HG02678 (cell line): ENCODE data around the gene FER.
"Not testable (repeated sequence)": the region's sequence is repeated elsewhere in the genome, so short reads cannot be mapped to it uniquely, and the experiment has no call there.

Source experiments
- ATAC-seq: cut with Tn5 transposase; IDR thresholded peaks from one replicate; pipeline ENCODE4 v1.9.1; 2021; ENCODE audit warnings: mild to moderate bottlenecking, moderate library complexity; ENCODE audit not compliant: unreplicated experiment

Gene FER

GRCh38 chr5:108947164-108947563 is 199.5 kb downstream of the FER start:
- no peak for ATAC-seq

GRCh38 chr5:108950276-108950675 is 202.6 kb downstream of the FER start:
- ATAC-seq: no peak

- ATAC-seq: no peak
Measured at GRCh38 chr5:108953940-108954339, 206.2 kb downstream of the FER start.

GRCh38 chr5:108957333-108957732 is 209.6 kb downstream of the FER start:
- ATAC-seq: no peak

GRCh38 chr5:108966910-108967309 is 219.2 kb downstream of the FER start:
- ATAC-seq: no peak

GRCh38 chr5:108974594-108974993 is 226.9 kb downstream of the FER start:
- ATAC-seq: no peak

- ATAC-seq: no peak
Measured at GRCh38 chr5:108975697-108976096, 228.0 kb downstream of the FER start.

GRCh38 chr5:108983461-108984092 is 235.9 kb downstream of the FER start:
- ATAC-seq: no peak

GRCh38 chr5:108989761-108990392 is 242.2 kb downstream of the FER start:
- ATAC-seq: no peak

GRCh38 chr5:108992396-108993085 is 244.8 kb downstream of the FER start:
- not testable (repeated sequence) for ATAC-seq

- ATAC-seq: not testable (repeated sequence)
Measured at GRCh38 chr5:108993440-108993839, 245.7 kb downstream of the FER start.

GRCh38 chr5:108997720-108998119 is 250.0 kb downstream of the FER start:
- no peak for ATAC-seq

GRCh38 chr5:108998216-108998615 is 250.5 kb downstream of the FER start:
- ATAC-seq: no peak

GRCh38 chr5:109003928-109004327 is 256.2 kb downstream of the FER start:
- peak; percentile 53 for ATAC-seq

- ATAC-seq: no peak
Measured at GRCh38 chr5:109005297-109006009, 257.8 kb downstream of the FER start.

GRCh38 chr5:109006129-109006528 is 258.4 kb downstream of the FER start:
- no peak for ATAC-seq

GRCh38 chr5:109016300-109016699 is 268.6 kb downstream of the FER start:
- ATAC-seq: no peak

- ATAC-seq: no peak
Measured at GRCh38 chr5:109022056-109022455, 274.4 kb downstream of the FER start.

GRCh38 chr5:109025729-109026128 is 278.0 kb downstream of the FER start:
- not testable (repeated sequence) for ATAC-seq

- ATAC-seq: no peak
Measured at GRCh38 chr5:109027983-109028607, 280.4 kb downstream of the FER start.
